Measurements from ENCODE around the gene NGFR.
A peak's percentile ranks its signal among the peaks of the same experiment; 100 is the strongest.

NGFR gene

DNA sequence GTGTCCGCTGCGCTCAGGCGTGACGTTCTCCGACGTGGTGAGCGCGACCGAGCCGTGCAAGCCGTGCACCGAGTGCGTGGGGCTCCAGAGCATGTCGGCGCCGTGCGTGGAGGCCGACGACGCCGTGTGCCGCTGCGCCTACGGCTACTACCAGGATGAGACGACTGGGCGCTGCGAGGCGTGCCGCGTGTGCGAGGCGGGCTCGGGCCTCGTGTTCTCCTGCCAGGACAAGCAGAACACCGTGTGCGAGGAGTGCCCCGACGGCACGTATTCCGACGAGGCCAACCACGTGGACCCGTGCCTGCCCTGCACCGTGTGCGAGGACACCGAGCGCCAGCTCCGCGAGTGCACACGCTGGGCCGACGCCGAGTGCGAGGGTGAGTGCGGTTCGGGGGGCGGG lies 11.2 kb downstream of the NGFR start:
- Histone ChIP-seq H3K9ac (ENCODE audit: insufficient read length) (no peak overlapping the region), H3K36me3 (ENCODE audit: insufficient read depth, low read length) (peaks cover 34% of the 10 kb centered on the region; the same call in 1 of the 2 replicates), H3K9me3 (ENCODE audit: low read depth, low read length) (no peaks in the 10 kb centered on the region), H3K27ac (no peak overlapping the region), H3K4me3 (no peak overlapping the region)
- no peak for DNase-seq (ENCODE audit: low read depth, low spot score)
- TF ChIP-seq EZH2 (IDR thresholded peaks at IDR 0.05), result no peak
- TF ChIP-seq FOXP2 (optimal IDR thresholded peaks at IDR 0.05; ENCODE audit: control extremely low read depth, extremely low read length, insufficient read depth), result no peak
- TF ChIP-seq POLR2AphosphoS5 (IDR thresholded peaks at IDR 0.05; ENCODE audit: borderline replicate concordance, low read depth, low read length), result no peak

DNA sequence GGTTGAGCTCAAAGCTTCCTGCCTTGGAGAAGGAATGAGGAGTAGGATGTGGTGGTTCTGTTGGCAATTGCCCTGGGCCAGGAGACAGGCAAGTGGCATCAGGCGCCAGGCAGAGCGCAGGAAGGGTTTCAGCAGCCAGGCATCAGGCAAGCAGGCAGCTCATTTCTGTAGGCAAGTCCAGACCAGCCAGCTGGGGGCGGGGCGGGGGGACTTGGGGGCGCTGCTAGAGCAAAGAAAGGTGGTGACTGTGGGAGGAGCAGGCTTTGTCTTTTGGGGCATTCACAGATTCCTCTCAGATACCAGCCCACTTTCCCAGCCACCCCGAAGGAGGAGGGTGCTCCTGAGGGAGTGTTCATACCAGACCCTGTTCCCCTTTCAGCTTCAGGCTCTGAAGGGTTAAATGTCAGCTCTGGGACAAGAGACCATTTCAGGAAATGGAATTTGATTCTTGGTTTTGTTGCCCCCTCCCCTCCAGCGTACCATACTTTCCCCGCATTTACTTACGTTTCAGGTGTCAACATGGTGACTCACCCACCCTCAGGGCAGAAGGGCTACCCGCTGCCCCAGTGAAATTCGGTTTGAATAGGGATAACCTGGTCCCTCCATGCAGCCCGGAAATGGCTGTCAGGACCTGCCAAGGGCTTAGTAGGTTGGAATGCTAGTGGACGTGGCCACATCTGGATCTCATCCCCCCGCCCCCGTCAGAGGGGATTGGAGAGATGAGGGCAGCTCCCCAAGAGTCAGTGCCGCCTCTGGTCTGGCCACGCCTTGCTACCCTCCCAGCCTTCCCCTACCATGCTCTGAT lies 13.2 kb downstream of the NGFR start:
- peaks cover 45% of the 10 kb centered on the region; the same call in 1 of the 2 replicates for H3K36me3 ChIP-seq (ENCODE audit: insufficient read depth, low read length)
- no peaks in the 10 kb centered on the region for H3K9me3 ChIP-seq (ENCODE audit: low read depth, low read length)
- no peak for DNase-seq (ENCODE audit: low read depth, low spot score)
- H3K4me3 ChIP-seq, result no peak overlapping the region
- TF ChIP-seq POLR2AphosphoS5 (IDR thresholded peaks at IDR 0.05; ENCODE audit: borderline replicate concordance, low read depth, low read length), result no peak
- no peak for TF ChIP-seq EZH2 (IDR thresholded peaks at IDR 0.05)
- no peak for TF ChIP-seq FOXP2 (optimal IDR thresholded peaks at IDR 0.05; ENCODE audit: control extremely low read depth, extremely low read length, insufficient read depth)
- no peak overlapping the region for H3K27ac ChIP-seq
- no peak overlapping the region for H3K9ac ChIP-seq (ENCODE audit: insufficient read length)

DNA sequence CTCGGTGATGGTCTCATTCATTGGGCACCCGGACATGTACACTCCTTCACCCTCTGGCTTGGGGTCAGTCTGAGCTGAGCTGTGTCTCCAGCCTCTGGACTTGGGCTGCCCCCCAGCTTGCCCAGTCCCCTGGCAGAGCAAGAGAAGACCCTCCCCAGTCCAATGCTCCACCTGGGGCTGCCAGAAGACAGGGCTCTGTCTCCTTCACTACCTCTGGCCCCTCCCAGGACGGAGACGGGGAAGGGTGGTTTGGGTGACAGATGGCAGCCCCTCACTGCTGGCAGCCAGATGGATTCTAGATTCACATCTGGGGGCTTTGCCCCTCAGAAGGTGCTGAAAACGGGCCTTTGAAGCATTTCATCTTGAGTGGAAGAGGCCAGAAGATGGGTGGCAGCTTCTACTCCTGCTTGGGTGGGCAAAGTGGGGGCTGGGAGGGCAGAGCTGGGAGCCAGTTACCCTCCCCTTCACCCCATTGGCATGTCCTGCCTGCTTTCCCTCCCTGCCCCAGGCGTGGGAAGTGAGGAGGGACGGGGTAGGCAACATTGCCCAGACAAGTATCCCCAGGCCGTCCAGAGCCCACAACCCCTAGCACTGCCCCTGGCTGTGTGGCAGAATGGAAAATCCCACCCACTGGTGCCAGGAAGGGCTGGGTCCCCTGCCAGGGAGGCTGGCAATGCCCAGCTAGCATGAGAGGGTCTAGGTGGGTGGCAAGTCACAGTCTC lies 13.9 kb downstream of the NGFR start:
- TF ChIP-seq POLR2AphosphoS5 (IDR thresholded peaks at IDR 0.05; ENCODE audit: borderline replicate concordance, low read depth, low read length) (no peak), EZH2 (IDR thresholded peaks at IDR 0.05) (no peak), FOXP2 (optimal IDR thresholded peaks at IDR 0.05; ENCODE audit: control extremely low read depth, extremely low read length, insufficient read depth) (no peak)
- Histone ChIP-seq H3K9me3 (ENCODE audit: low read depth, low read length) (no peaks in the 10 kb centered on the region), H3K4me3 (no peak overlapping the region), H3K9ac (ENCODE audit: insufficient read length) (no peak overlapping the region), H3K36me3 (ENCODE audit: insufficient read depth, low read length) (peaks cover 49% of the 10 kb centered on the region; the same call in 1 of the 2 replicates), H3K27ac (no peak overlapping the region)
- DNase-seq (ENCODE audit: low read depth, low spot score), result no peak

DNA sequence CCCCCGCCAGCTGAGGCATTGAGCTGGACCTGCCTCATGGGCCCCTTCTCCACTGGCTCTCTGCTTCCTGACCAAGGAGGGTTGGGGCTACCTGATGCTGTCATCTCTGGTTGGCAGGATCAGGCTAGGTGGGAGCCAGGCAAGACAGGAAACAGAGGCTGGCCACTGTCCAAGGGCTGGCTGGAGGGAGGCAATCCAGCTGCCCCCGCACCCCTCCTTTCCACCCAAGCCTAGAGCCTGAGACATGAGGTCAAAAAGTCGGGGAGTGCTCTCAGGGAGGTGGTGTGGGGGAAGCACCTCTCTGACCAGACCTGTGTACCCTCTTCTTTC lies 14.5 kb downstream of the NGFR start:
- peaks cover 46% of the 10 kb centered on the region; the same call in 1 of the 2 replicates for H3K36me3 ChIP-seq (ENCODE audit: insufficient read depth, low read length)
- no peak for DNase-seq (ENCODE audit: low read depth, low spot score)
- no peak for TF ChIP-seq POLR2AphosphoS5 (IDR thresholded peaks at IDR 0.05; ENCODE audit: borderline replicate concordance, low read depth, low read length)
- TF ChIP-seq FOXP2 (optimal IDR thresholded peaks at IDR 0.05; ENCODE audit: control extremely low read depth, extremely low read length, insufficient read depth), result no peak
- no peak for TF ChIP-seq EZH2 (IDR thresholded peaks at IDR 0.05)
- H3K4me3 ChIP-seq, result no peak overlapping the region
- H3K9ac ChIP-seq (ENCODE audit: insufficient read length), result no peak overlapping the region
- no peaks in the 10 kb centered on the region for H3K9me3 ChIP-seq (ENCODE audit: low read depth, low read length)
- no peak overlapping the region for H3K27ac ChIP-seq

DNA sequence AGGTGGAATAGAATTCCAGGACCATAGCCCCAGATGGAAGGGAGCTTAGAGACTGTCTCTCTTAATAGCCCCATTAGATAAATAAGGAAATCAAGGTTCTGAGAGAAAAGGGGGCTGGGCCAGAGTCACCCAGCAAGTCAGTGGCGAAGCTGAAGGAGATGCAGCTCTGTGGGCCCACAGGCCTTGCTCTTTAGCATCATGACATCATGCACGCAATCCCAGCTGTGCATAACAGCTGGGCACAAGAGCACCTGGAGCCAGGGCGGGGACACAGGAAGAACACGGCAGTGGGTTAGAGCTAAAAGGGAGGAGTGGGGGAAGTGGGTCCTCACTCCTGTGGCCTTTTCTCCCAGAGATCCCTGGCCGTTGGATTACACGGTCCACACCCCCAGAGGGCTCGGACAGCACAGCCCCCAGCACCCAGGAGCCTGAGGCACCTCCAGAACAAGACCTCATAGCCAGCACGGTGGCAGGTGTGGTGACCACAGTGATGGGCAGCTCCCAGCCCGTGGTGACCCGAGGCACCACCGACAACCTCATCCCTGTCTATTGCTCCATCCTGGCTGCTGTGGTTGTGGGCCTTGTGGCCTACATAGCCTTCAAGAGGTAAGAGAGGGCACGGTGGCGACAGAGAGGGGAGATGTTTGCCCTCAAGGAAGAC lies 15.1 kb downstream of the NGFR start:
- DNase-seq (ENCODE audit: low read depth, low spot score), result no peak
- no peak overlapping the region for H3K27ac ChIP-seq
- H3K9me3 ChIP-seq (ENCODE audit: low read depth, low read length), result no peaks in the 10 kb centered on the region
- no peak overlapping the region for H3K4me3 ChIP-seq
- H3K36me3 ChIP-seq (ENCODE audit: insufficient read depth, low read length), result peaks cover 44% of the 10 kb centered on the region; the same call in 1 of the 2 replicates
- TF ChIP-seq POLR2AphosphoS5 (IDR thresholded peaks at IDR 0.05; ENCODE audit: borderline replicate concordance, low read depth, low read length), result no peak
- no peak for TF ChIP-seq FOXP2 (optimal IDR thresholded peaks at IDR 0.05; ENCODE audit: control extremely low read depth, extremely low read length, insufficient read depth)
- TF ChIP-seq EZH2 (IDR thresholded peaks at IDR 0.05), result no peak
- H3K9ac ChIP-seq (ENCODE audit: insufficient read length), result no peak overlapping the region

DNA sequence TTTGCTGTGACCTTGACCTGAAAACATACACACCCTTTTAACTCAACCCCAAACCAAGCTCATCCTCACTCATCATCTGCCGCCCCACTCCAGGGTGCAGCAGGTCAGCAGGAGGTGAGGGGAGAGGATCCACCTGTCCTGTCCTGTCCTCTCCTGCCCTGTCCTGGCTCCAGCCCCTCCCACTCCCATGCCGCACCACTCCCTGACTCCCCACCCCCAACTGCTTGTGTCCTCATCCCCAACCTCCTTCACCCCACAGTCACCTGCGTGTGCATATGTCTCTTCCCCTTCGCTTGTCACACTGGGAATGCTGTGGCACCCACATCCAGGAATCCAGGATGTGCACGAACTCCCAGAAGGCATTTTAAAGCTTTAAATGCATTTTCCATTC lies 15.6 kb downstream of the NGFR start:
- no peak for TF ChIP-seq POLR2AphosphoS5 (IDR thresholded peaks at IDR 0.05; ENCODE audit: borderline replicate concordance, low read depth, low read length)
- TF ChIP-seq FOXP2 (optimal IDR thresholded peaks at IDR 0.05; ENCODE audit: control extremely low read depth, extremely low read length, insufficient read depth), result no peak
- TF ChIP-seq EZH2 (IDR thresholded peaks at IDR 0.05), result no peak
- Histone ChIP-seq H3K36me3 (ENCODE audit: insufficient read depth, low read length) (peaks cover 39% of the 10 kb centered on the region; the same call in 1 of the 2 replicates), H3K9ac (ENCODE audit: insufficient read length) (no peak overlapping the region), H3K9me3 (ENCODE audit: low read depth, low read length) (no peaks in the 10 kb centered on the region), H3K27ac (0 out of 2 replicates have a peak overlapping the region, but pooled peaks have one; percentile 60), H3K4me3 (no peak overlapping the region)
- no peak for DNase-seq (ENCODE audit: low read depth, low spot score)

DNA sequence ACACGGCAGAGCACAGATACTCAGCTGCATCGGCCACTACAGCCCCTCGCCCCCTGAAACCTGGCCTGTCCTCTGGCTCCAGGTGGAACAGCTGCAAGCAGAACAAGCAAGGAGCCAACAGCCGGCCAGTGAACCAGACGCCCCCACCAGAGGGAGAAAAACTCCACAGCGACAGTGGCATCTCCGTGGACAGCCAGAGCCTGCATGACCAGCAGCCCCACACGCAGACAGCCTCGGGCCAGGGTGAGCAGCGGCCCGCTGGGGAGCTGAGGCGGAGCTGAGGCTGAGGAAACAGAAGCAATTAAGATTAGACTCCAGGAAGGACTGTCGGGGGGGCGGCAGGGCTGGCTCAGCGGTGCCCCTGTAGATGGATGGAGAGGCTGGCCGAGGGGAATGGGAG lies 16.7 kb downstream of the NGFR start:
- Histone ChIP-seq H3K9ac (ENCODE audit: insufficient read length) (no peak overlapping the region), H3K36me3 (ENCODE audit: insufficient read depth, low read length) (peaks cover 38% of the 10 kb centered on the region; the same call in 1 of the 2 replicates), H3K27ac (no peak overlapping the region), H3K4me3 (no peak overlapping the region), H3K9me3 (ENCODE audit: low read depth, low read length) (no peaks in the 10 kb centered on the region)
- TF ChIP-seq POLR2AphosphoS5 (IDR thresholded peaks at IDR 0.05; ENCODE audit: borderline replicate concordance, low read depth, low read length) (no peak), FOXP2 (optimal IDR thresholded peaks at IDR 0.05; ENCODE audit: control extremely low read depth, extremely low read length, insufficient read depth) (no peak), EZH2 (IDR thresholded peaks at IDR 0.05) (no peak)
- no peak for DNase-seq (ENCODE audit: low read depth, low spot score)
